Colonic mucosa (tissue), 4 donors: Measurements from ENCODE around the gene NRBF2. TPM values are rescaled to one million over a fixed set of nuclear protein-coding genes. Genes with fewer than 3 reads are reported as not detected.
"Not testable (repeated sequence)": the region's sequence is repeated elsewhere in the genome, so short reads cannot be mapped to it uniquely, and the experiment has no call there.

Experiments
- DNase-seq: peaks from one replicate; pipeline ENCODE4 v3.0.0-alpha.2; 2020
- H3K27ac ChIP-seq: fragments of 200-600 bp; one replicate; pipeline ENCODE4 v1.8.0; 2021
- H3K27me3 ChIP-seq: fragments of 200-600 bp; one replicate; pipeline ENCODE4 v1.8.0; 2021
- H3K36me3 ChIP-seq: fragments of 200-600 bp; one replicate; pipeline ENCODE4 v1.8.0; 2021
- H3K4me1 ChIP-seq: fragments of 200-600 bp; one replicate; pipeline ENCODE4 v1.8.0; 2021; ENCODE audit warnings: mild to moderate bottlenecking
- H3K4me3 ChIP-seq: fragments of 200-600 bp; one replicate; pipeline ENCODE4 v1.8.0; 2021
- H3K9ac ChIP-seq, 2 donors: one replicate each; pipeline ENCODE4 v1.7.0; 2013; ENCODE audit warnings: control low read depth in 2 of 2, low read depth in 2 of 2, low read length in 2 of 2
- H3K9me3 ChIP-seq: fragments of 200-600 bp; one replicate; pipeline ENCODE4 v1.8.0; 2021
- CTCF ChIP-seq: fragments of 200-600 bp; IDR thresholded peaks from one replicate; pipeline ENCODE4 v1.8.0; 2022; ENCODE audit warnings: antibody characterized with exemption, mild to moderate bottlenecking
- intact Hi-C: fragments of 100-400 bp; cut with DNase I; formaldehyde crosslinking; loops from one replicate; pipeline ENCODE4 v1.14.1; 2022
- total RNA-seq, 2 donors: library from RNA; stranded (reverse); fragmentation: NEBNext Ultra II Directional in 1 of 2; extraction: Animal tissue kit (Norgen Biotek cat#: 25700) in 1 of 2; gene quantifications; one replicate each; pipeline ENCODE4 v1.2.1, GENCODE V29; 2021
- donor health status: healthy.
- donor health status: DM: no; HTN: no; CAD: no.
- donor health status: DM: no; HTN: no; CAD: no.

Gene NRBF2
- total RNA-seq = 10 to 100 TPM; 18.7 to 34.9 TPM

- intact Hi-C loops = no loop called here
- Histone ChIP-seq H3K4me3 (peak within 1 kb of the TSS; percentile 91), H3K9me3 (no peaks in the 10 kb centered on the region), H3K4me1 (peaks cover 5% of the 10 kb centered on the region), H3K9ac (peak within 1 kb of the TSS; percentile 69 to 94), H3K36me3 (no peaks in the 10 kb centered on the region), H3K27me3 (no peaks in the 10 kb centered on the region), H3K27ac (peak within 1 kb of the TSS; percentile 94)
- DNase-seq = peak; percentile 97
- no peak for TF ChIP-seq CTCF
Observed at GRCh38 chr10:63133056-63133820, at the start of gene NRBF2. TSS of gene NRBF2 (plus strand) at chr10:63133328. CDS start at chr10:63133471, 143 bp downstream.

GRCh38 chr10:63083406-63083805 lies 49.7 kb upstream of the NRBF2 start:
- DNase-seq, H3K4me1 ChIP-seq, H3K9ac ChIP-seq, H3K27me3 ChIP-seq, H3K9me3 ChIP-seq, H3K27ac ChIP-seq, H3K4me3 ChIP-seq, H3K36me3 ChIP-seq: not testable (repeated sequence)
- intact Hi-C loops = loop anchor here (10.0 kb wide), 3 partner anchors 239 to 649 kb away; no protein-coding TSS in a partner anchor

- H3K9me3 ChIP-seq = no peaks in the 10 kb centered on the region
Observed at GRCh38 chr10:63083904-63084689, 49.0 kb upstream of the NRBF2 start.

GRCh38 chr10:63084690-63085382 lies 48.3 kb upstream of the NRBF2 start:
- no peak for DNase-seq
- intact Hi-C loops = loop anchor here (10.0 kb wide), 3 partner anchors 240 to 650 kb away; no protein-coding TSS in a partner anchor
- TF ChIP-seq CTCF = no peak

More at GRCh38 chr10:63083904-63084689, 49.0 kb upstream of the NRBF2 start:
- Histone ChIP-seq H3K4me3 (no peak overlapping the region), H3K9ac (no peak overlapping the region), H3K27ac (no peak overlapping the region), H3K27me3 (no peaks in the 10 kb centered on the region), H3K4me1 (no peaks in the 10 kb centered on the region), H3K36me3 (no peaks in the 10 kb centered on the region)
- TF ChIP-seq CTCF = peak; percentile 49
- peak; percentile 24 for DNase-seq
- intact Hi-C loops = loop anchor here (10.0 kb wide), 3 partner anchors 239 to 649 kb away; no protein-coding TSS in a partner anchor

GRCh38 chr10:63093227-63093626 lies 39.9 kb upstream of the NRBF2 start:
- DNase-seq = no peak
- no peaks in the 10 kb centered on the region for H3K27me3 ChIP-seq
- H3K9me3 ChIP-seq = no peaks in the 10 kb centered on the region
- TF ChIP-seq CTCF = no peak
- no peaks in the 10 kb centered on the region for H3K4me1 ChIP-seq
- intact Hi-C loops = no loop called here
- no peaks in the 10 kb centered on the region for H3K36me3 ChIP-seq
- H3K4me3 ChIP-seq = no peak overlapping the region
- H3K9ac ChIP-seq = no peak overlapping the region
- H3K27ac ChIP-seq = no peak overlapping the region

More at GRCh38 chr10:63084690-63085382, 48.3 kb upstream of the NRBF2 start:
- H3K4me3 ChIP-seq = no peak overlapping the region
- H3K9me3 ChIP-seq = no peaks in the 10 kb centered on the region
- H3K4me1 ChIP-seq = no peaks in the 10 kb centered on the region
- no peak overlapping the region for H3K27ac ChIP-seq
- H3K36me3 ChIP-seq = no peaks in the 10 kb centered on the region
- no peak overlapping the region for H3K9ac ChIP-seq
- no peaks in the 10 kb centered on the region for H3K27me3 ChIP-seq
